HepG2 (cell line): ENCODE measurements around the gene MICA. TPM values are rescaled to one million over a fixed set of nuclear protein-coding genes. Genes with fewer than 3 reads are reported as not detected.

Experiments
- GTF2F1 ChIP-seq: fragments of 150-350 bp; IDR thresholded peaks from 2 replicates; pipeline ENCODE4 v1.6.1; 2014; ENCODE audit warnings: low read length
- KDM5B ChIP-seq: sonication (generic); formaldehyde crosslinking; IDR thresholded peaks from 2 replicates; pipeline ENCODE4 v1.4.0; 2020; ENCODE audit warnings: missing genetic modification reagents, mild to moderate bottlenecking, borderline replicate concordance
- MEIS1 ChIP-seq: sonication (generic); formaldehyde crosslinking; IDR thresholded peaks from 2 replicates; pipeline ENCODE4 v1.9.0; 2021; ENCODE audit warnings: mild to moderate bottlenecking, missing genetic modification reagents, moderate library complexity, borderline replicate concordance
- MLLT10 ChIP-seq: sonication (generic); formaldehyde crosslinking; IDR thresholded peaks from 2 replicates; pipeline ENCODE4 v1.4.0; 2020; ENCODE audit warnings: missing genetic modification reagents
- NFIB ChIP-seq: sonication (generic); formaldehyde crosslinking; IDR thresholded peaks from 2 replicates; pipeline ENCODE4 v1.9.0; 2021; ENCODE audit warnings: missing genetic modification reagents, mild to moderate bottlenecking, borderline replicate concordance
- NFYC ChIP-seq: IDR thresholded peaks from 2 replicates; pipeline ENCODE4 v1.6.1; 2016; ENCODE audit warnings: missing genetic modification reagents, missing compliant biosample characterization
- NONO ChIP-seq, 2 experiments: fragments of 450-650 bp in 1 of 2; sonication (generic) in 1 of 2; formaldehyde crosslinking in 1 of 2; IDR thresholded peaks in 1 of 2; conservative IDR thresholded peaks in 1 of 2; 2 replicates each; pipeline versions ENCODE4 v1.6.1 to v1.8.0; 2017 to 2022; ENCODE audit warnings: mild to moderate bottlenecking in 1 of 2, missing genetic modification reagents in 1 of 2, moderate library complexity in 1 of 2
- NR2F2 ChIP-seq: IDR thresholded peaks from 2 replicates; pipeline ENCODE4 v1.6.1; 2012; ENCODE audit warnings: low read depth, inconsistent platforms, borderline replicate concordance
- PAF1 ChIP-seq: IDR thresholded peaks from 2 replicates; pipeline ENCODE4 v1.6.1; 2016; ENCODE audit warnings: missing genetic modification reagents, missing compliant biosample characterization
- RFXAP ChIP-seq: sonication (generic); formaldehyde crosslinking; IDR thresholded peaks from 2 replicates; pipeline ENCODE4 v1.4.0; 2020; ENCODE audit warnings: missing genetic modification reagents, borderline replicate concordance
- SUZ12 ChIP-seq: fragments of 150-350 bp; IDR thresholded peaks from 2 replicates; pipeline ENCODE4 v1.6.1; 2014; ENCODE audit warnings: low read depth, low read length
- ZBTB2 ChIP-seq: sonication (generic); formaldehyde crosslinking; IDR thresholded peaks from 2 replicates; pipeline ENCODE4 v1.8.0; 2022; ENCODE audit warnings: low read depth, missing genetic modification reagents
- ZFP91 ChIP-seq: sonication (generic); formaldehyde crosslinking; IDR thresholded peaks from 2 replicates; pipeline ENCODE4 v1.9.0; 2022; ENCODE audit warnings: missing genetic modification reagents, mild to moderate bottlenecking, borderline replicate concordance
- ZNF138 ChIP-seq: sonication (generic); formaldehyde crosslinking; IDR thresholded peaks from 2 replicates; pipeline ENCODE4 v1.5.0; 2020; ENCODE audit warnings: mild to moderate bottlenecking, low read depth, missing genetic modification reagents
- ZNF546 ChIP-seq: sonication (generic); formaldehyde crosslinking; conservative IDR thresholded peaks from 2 replicates; pipeline ENCODE4 v1.8.1; 2023; ENCODE audit warnings: mild to moderate bottlenecking, missing genetic modification reagents
- ZNF556 ChIP-seq: sonication (generic); formaldehyde crosslinking; IDR thresholded peaks from 2 replicates; pipeline ENCODE4 v1.4.0; 2020; ENCODE audit warnings: mild to moderate bottlenecking, missing genetic modification reagents, borderline replicate concordance
- ZNF598 ChIP-seq: sonication (generic); formaldehyde crosslinking; IDR thresholded peaks from 2 replicates; pipeline ENCODE4 v1.5.1; 2020; ENCODE audit warnings: mild to moderate bottlenecking, missing genetic modification reagents, borderline replicate concordance
- ZNF687 ChIP-seq: sonication (generic); formaldehyde crosslinking; IDR thresholded peaks from 2 replicates; pipeline ENCODE4 v1.5.1; 2020; ENCODE audit warnings: mild to moderate bottlenecking, missing genetic modification reagents, moderate library complexity
- ZNF747 ChIP-seq: sonication (generic); formaldehyde crosslinking; IDR thresholded peaks from 2 replicates; pipeline ENCODE4 v1.8.1; 2023; ENCODE audit warnings: missing genetic modification reagents, mild to moderate bottlenecking, borderline replicate concordance
- ZNF883 ChIP-seq: sonication (generic); formaldehyde crosslinking; IDR thresholded peaks from 2 replicates; pipeline ENCODE4 v1.5.1; 2020; ENCODE audit warnings: mild to moderate bottlenecking, missing genetic modification reagents; ENCODE audit errors: not compliant biosample characterization
- ZSCAN21 ChIP-seq: sonication (generic); formaldehyde crosslinking; IDR thresholded peaks from 2 replicates; pipeline ENCODE4 v1.8.0; 2022; ENCODE audit warnings: mild to moderate bottlenecking, missing genetic modification reagents, moderate library complexity, borderline replicate concordance
- polyA plus RNA-seq, 8 experiments: library from polyadenylated mRNA; depleted of rRNA in 3 of 8; stranded (reverse) in 7 of 8; unstranded in 1 of 8; fragments of >200 nt; fragmentation: Illumina TruSeq in 4 of 8; extraction: Trizol in 4 of 8; gene quantifications; 2 replicates each; pipeline versions ENCODE4 v1.2.1 to v1.2.3, GENCODE V29; 2011 to 2016; ENCODE audit warnings: low read depth in 4 of 8, missing spikeins in 1 of 8, mixed read lengths in 1 of 8; ENCODE audit not compliant: insufficient read depth in 1 of 8
- total RNA-seq, 5 experiments: library from RNA; depleted of rRNA; stranded (reverse); fragments of >200 nt; fragmentation: Illumina TruSeq; extraction: Trizol; gene quantifications; 2 replicates each; pipeline ENCODE4 v1.2.3, GENCODE V29; 2016; ENCODE audit warnings: low read depth in 1 of 5

Gene MICA
- total and polyA plus RNA-seq, 2 of the 13 experiments (the other 11 are each of a cell fraction or from before 2014, with no cell fraction given): 21.6 to 38.1 TPM

GRCh38 chr6:31462964-31463870, 59.8 kb downstream of the MICA start (continued):
- peak; percentile 38; the same call in 1 of the 2 replicates for TF ChIP-seq ZFP91 (CRISPR knock-in tag)
- TF ChIP-seq MEIS1 (CRISPR knock-in tag): 0 out of 2 replicates have a peak, but pooled peaks have one; percentile 36
- TF ChIP-seq ZBTB2 (CRISPR knock-in tag): no peak
- TF ChIP-seq ZSCAN21 (CRISPR knock-in tag): no peak
- TF ChIP-seq ZNF598: peak; percentile 75; the same call in 1 of the 2 replicates
- no peak for TF ChIP-seq PAF1
- peak; percentile 77; the same call in 1 of the 2 replicates for TF ChIP-seq ZNF687 (CRISPR knock-in tag)
- TF ChIP-seq NONO (IDR thresholded peaks at IDR 0.05): no peak
- TF ChIP-seq NONO (CRISPR knock-in tag; conservative IDR thresholded peaks at IDR 0.05): 0 out of 2 replicates have a peak, but pooled peaks have one; percentile 59
- peak; percentile 72 for TF ChIP-seq ZNF883 (CRISPR knock-in tag)
- TF ChIP-seq SUZ12: no peak
- peak; percentile 42; the same call in 1 of the 2 replicates for TF ChIP-seq KDM5B (CRISPR knock-in tag)
- no peak for TF ChIP-seq MLLT10 (CRISPR knock-in tag)
- peak; percentile 56; the same call in 1 of the 2 replicates for TF ChIP-seq ZNF556
- TF ChIP-seq NFIB (CRISPR knock-in tag): no peak
- TF ChIP-seq RFXAP: peak; percentile 100
- TF ChIP-seq GTF2F1: no peak
- no peak for TF ChIP-seq NR2F2
- TF ChIP-seq NFYC: peak; percentile 89
- TF ChIP-seq ZNF747: no peak
- TF ChIP-seq ZNF546 (CRISPR knock-in tag): no peak
- no peak for TF ChIP-seq ZNF138 (CRISPR knock-in tag)
